GM19099 (cell line): Measurements from ENCODE around the gene SLC6A6.

Experiments
- POLR2A ChIP-seq: IDR thresholded peaks from 3 replicates; pipeline ENCODE4 v1.6.1; 2011; ENCODE audit warnings: low read depth; ENCODE audit not compliant: insufficient read length; ENCODE audit errors: extremely low read depth

Gene SLC6A6

DNA sequence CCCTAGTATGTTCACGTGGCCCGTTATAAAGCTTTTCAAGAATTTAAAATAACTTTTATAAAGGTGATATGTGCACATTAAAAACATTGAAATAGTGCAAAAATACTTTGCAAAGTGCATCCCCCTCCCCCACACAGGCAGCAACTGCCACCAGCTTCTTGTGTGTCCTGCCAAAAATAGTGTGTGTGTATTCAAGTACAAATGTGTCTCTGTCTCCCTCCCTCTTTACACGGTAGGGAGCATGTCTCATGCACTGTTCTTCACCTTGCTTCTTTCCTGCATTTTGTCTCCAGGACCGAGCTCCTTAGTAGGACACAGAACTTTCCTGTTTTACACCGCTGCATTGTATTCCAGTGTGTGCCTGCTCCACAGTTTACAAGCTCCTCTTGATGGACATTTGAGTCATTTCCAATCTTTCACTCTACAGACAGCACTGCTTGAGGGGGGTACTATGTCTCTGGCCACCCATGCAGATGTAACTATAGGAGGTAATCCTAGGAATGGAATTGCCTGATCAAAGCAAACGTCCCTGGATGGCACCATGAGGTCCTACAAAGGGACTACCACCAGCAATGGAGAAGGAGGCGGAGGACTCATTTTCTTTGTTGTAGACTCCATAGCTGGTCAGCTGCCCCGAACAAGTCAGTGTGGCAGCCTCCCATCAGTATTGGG lies 52.4 kb downstream of the SLC6A6 start:
- TF ChIP-seq POLR2A: no peak

DNA sequence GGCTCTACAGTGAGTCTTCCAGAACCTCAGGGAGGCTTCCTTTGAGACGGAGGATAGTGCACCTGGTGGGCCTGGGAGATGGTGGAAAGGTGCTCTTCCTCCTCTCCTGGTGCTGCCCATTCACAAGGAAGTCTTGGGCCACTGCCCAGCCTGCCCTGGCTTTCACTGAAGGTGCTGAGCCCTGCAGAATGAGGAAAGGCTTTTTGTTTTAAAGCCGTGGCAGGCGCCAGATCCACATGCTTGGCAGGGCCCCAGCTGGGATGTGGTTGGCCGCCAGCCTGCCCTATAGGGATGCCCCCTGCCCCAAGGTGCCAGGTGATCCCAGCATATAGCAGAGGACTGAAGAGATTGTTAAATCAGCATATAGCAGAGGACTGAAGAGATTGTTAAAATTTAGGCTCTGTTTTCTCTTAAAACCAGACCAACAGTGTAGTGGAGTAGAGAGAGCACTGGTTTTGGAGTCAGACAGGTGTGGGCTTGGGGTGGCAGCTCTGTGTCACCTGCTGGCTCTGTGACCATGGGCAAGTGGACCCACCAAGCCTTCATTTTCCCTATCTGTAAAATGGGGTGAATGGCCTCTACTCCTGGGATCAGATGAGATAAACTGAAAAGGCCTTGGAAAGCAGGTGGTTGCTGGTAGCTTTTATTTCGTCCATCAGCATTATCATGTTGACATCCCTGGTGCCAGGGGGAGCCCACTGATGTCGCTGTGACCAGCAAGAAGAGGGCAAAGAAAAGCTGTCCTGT lies 53.3 kb downstream of the SLC6A6 start:
- TF ChIP-seq POLR2A: no peak

DNA sequence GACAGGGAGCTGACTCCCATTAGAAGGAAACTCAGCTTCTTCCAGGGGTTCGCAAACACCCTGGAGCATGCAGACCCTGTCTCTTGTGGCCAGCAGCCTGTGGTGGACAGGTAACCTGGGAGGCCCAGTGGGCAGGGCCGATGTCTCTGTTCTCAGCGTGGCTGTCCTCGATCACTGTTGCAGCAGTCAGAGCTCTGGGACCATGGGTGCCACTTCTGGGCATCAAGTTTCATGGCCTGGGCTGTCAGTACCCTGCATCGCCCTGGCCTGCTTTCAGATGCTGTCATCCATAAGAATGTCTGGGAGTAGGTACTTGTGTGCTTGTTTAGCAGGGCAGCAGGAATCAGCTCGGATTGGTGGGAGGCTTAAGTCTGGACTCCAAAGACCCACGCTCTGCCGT lies 54.4 kb downstream of the SLC6A6 start:
- TF ChIP-seq POLR2A: no peak

DNA sequence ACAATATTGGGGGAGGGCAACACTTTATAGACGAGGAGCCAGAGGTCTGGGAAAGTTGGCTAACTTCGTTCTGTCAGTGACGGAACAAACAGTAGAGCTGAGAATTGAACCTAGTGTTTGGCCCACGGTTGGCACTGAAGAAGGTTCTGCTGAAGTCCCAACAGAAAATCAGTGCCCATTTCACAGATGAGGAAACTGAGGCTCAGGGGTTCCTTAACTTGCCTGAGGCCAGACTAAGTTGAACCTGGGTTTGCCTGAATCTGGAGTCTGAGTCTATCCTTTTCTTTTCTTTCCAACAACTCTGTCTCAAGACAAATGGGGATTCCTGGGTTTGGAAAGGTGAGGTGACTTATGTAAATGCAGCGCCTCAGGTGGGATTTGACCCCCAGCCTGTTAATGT lies 55.1 kb downstream of the SLC6A6 start:
- TF ChIP-seq POLR2A: no peak

DNA sequence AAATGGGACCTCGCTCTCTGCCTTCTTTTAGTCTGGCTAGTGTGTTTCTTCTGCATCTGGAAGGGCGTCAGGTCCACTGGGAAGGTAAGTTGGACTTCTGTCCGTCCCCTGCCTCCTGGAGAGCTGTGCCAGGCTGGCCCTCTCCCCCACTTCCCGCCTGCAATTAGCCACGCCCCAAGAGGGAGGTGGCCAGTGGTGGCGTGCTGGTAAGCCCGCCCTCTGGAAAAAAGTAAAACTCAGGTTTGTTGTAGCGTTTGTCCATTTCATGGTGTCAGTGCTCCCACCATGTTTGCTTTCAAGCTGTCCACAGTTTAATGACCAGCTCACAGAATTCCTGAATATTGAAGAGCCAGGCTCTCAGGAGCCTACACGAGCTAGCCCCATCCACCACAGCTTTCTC lies 55.6 kb downstream of the SLC6A6 start:
- TF ChIP-seq POLR2A: no peak

DNA sequence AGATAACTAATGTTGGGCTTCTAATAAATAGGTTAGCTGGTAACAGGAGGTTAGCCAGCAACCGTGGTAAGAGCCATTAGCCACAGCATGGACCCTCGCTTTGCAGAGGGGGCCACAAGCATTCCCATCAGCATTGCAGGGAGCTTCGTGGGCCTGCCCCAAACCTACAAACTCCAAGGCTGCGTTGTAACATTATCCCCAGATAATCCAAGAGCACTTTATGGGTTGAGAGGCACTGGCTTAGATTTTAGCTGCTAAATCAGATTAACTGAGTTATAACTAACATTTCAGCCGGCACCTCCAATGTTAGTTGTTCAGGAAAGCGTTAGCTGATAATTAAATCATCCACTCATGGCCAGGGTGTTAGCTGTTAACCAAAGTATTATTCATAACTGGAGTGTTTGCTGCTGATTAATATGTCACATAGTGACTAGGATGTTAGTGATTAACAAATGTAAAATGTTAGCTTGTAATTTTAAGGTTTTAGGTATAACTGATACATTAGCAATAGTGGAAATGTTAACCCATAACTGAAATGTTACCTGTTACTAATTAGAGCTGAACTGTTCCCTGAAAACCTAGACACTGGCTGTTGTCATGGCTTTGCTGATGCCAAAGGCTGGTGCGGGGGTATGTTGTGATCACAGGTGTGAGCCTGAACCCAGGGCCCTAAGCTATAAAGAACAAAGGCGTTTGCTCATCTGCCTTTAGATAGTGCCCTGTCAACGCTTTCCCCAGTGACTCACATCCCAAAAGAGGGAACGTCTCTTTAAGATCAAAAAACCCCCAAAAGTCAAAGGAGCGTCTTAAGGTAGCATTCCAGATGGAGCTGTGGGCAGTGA lies 56.2 kb downstream of the SLC6A6 start:
- TF ChIP-seq POLR2A: no peak

DNA sequence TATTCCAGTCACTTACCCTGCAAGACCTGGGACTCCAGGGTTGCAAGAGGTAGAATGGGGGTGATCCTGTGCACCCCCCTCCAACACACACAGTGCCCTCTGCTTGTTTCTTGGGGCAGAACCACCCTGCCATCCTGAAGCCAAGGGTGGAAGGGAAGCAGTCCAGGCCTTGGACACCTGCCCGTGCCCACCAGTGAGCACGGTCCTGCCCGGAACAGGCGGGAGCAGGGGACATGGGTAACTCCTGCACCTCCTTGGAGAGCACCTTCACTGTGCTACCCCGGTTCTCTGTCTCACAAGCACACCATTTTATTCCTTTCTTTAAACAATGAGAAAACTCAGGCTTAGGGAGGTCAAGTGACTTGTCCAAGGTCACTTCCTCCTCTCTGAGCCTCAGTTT lies 57.0 kb downstream of the SLC6A6 start:
- TF ChIP-seq POLR2A: no peak

DNA sequence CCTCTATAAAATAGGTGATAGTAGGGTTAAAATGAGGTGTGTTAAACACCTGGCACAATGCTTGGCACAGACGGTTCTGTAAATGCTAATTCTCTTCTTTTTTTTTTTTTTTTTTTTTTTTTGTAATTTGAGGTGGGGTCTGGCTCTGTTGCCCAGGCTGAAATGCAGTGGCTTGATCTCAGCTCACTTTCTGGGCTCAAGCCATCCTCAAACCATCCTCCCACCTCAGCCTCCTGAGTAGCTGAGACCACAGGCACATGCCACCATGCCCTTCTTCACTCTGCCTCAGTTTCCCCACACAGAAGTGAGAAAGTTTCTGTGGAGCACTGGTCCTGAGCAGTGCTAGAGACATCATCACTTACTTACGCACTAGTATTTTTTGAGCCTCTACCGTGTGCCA lies 57.4 kb downstream of the SLC6A6 start:
- TF ChIP-seq POLR2A: no peak

DNA sequence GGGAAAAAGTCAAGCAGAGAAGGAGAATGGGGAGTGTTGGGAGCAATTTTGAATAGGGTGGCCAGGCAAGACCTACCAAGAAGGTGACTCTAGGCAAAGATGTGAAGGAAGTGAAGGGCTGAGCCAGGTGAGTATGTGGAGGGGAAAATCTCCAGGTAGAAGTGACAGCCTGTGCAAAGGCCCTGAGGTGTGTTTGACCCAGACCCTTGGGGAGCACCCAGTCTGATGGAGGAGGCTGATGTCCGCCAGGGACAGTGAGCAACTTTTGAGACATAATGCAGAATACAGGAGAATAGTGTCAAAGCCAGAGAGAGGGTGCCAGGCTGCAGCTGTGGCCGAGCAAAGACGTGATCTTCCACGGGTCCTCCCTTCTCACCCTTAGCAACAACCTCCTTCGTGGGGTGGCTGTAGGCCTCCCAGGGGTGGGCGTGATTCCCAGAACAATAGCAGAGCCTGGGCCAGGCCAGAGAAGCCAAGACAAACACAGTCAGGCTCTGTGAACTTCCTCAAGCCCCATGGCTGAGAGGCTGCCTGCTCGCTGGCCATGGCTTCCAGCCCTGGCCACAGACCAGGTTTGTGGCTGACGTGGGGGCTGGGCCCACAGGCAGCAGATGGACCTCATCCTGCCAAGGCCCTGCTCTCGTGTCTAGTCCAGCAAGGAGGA lies 58.1 kb downstream of the SLC6A6 start:
- no peak for TF ChIP-seq POLR2A

DNA sequence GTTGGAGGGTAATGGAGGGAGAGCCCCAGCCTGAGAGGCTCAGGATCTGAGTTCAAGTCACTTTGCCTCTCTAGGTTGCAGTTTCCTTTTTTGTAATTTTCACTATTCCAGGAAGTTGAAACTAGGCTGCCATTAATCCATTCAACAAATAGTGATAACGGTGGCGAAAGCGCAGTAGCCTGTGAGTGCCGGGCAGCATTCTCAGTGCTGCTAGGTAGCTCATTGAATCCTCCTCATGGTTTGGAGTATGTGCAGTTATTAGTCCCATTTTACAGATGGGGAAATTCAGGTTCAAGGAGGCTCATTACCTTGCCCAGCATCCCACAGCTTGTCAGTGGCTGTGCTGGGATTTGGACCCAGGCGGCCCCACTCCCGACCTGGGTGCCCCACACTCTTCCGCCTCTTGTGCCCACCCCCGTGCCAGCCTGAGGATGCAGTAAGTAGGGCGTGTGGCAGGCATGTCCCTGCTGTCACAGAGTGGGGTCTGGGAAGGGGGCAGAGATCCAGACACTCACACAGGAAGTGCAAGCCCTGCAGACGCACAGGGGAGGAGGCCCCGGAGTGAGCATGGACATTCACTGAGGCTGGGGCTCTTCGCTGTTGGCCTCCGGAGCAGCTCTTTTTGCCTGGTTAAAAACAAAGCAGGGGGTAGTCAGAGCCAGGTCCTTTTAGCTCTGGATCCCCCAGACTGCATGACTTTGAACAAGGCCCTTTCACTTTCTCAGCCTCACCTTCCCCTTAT lies 58.8 kb downstream of the SLC6A6 start:
- TF ChIP-seq POLR2A: no peak

DNA sequence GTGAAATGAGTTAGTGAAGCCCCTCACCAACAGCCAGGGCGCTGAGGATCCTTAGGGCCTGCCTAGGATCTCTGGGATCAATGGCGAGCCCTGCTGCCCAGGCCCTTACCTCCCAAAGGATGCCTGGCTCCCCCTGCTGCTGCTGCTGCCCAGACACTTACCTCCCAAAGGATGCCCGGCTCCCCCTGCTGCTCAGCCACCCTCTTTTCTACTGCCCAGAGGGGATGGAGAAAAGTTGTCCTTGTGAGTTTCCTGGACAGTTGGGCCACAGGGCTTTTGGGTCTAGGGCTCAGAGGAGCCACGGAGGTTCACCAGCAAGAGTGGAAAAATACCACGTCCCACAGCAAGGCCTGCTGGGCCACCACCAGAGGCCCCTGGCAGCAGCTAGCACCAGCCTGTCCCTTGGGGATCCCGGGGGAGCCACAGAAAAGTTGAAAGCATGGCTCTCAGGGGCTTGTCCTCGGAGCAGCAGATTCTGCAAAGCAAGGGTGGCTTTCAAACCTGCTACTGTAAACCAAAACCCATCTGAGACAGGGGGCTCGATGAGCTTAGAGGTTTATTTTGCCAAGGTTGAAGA lies 59.4 kb downstream of the SLC6A6 start:
- TF ChIP-seq POLR2A: no peak

DNA sequence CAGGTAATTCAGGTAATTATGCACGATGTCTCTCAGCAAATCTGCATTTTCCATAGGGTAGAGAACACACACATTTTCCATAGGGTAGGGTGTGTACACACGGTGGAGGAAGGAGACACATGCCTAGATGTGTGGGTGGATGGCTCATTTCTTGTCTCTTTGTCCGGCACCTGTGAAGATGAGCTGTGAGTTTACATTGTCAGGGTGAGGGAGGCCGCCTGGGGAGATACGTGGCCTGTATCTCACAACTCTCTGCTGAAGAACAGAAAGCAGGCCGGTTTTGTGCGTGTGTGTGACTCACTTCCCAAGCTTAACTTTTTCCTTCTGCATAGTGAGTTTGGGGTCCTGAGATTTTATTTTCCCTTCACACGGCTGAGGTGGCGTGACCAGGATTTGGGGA lies 60.3 kb downstream of the SLC6A6 start:
- no peak for TF ChIP-seq POLR2A

DNA sequence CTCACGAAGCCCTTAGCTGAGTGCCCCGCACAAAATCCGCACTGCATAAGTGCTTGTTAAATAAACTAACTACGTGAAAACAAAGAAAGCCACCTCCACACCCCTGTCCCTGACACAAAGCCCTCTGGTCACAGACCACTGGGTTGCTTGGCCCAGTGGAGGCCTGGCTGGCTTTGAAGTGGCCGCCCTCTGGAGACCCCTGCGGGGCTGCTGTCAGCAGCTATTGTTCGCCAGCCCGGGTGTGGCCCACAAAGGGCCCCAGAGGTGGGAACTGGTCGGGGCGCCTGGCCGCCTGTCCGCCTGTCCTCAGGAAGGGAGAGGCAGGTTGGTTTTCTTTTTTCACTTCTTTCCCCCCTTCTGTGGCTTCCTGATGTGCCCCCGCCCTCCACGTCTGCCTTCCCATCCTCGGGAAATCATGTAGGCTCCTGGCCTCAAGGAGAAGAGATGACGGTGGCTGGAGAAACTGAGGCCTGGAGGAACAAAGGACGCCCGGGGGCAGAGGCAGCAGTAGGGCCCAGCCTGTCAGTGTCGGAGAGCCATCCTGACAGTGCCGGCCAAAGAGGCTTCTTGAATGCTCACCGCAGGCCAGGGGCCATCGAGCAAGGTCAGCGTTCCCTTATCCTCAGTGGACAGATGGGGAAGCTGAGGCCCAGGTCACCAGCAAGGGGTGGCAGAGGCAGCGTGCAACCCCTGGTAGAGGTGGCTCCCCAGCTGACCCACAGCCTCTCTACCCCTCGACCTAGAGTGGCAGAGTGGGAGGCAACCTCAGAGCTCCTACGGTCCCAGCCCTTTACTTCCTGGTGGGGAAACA lies 61.1 kb downstream of the SLC6A6 start:
- no peak for TF ChIP-seq POLR2A
